KMS-11 (cell line): ENCODE results near the gene SEMG2.

Experiments
- H2AFZ ChIP-seq: fragments of 200-600 bp; sonication (generic); 2 replicates; pipeline ENCODE4 v1.6.1; 2016; ENCODE audit warnings: antibody characterized with exemption, mixed run types, low read depth
- H3K27ac ChIP-seq: fragments of 200-600 bp; sonication (generic); 2 replicates; pipeline ENCODE4 v1.6.1; 2016; ENCODE audit warnings: mild to moderate bottlenecking, mixed run types
- H3K27me3 ChIP-seq: fragments of 200-600 bp; sonication (generic); 2 replicates; pipeline ENCODE4 v1.6.1; 2017; ENCODE audit warnings: mild to moderate bottlenecking, low read depth, mixed run types, moderate library complexity; ENCODE audit not compliant: insufficient read depth
- H3K36me3 ChIP-seq: fragments of 200-600 bp; sonication (generic); 2 replicates; pipeline ENCODE4 v1.6.1; 2017; ENCODE audit warnings: mild to moderate bottlenecking, mixed run types; ENCODE audit not compliant: insufficient read depth
- H3K4me1 ChIP-seq: fragments of 200-600 bp; sonication (generic); 2 replicates; pipeline ENCODE4 v1.6.1; 2016; ENCODE audit warnings: mild to moderate bottlenecking, low read depth, mixed run types; ENCODE audit not compliant: poor library complexity, severe bottlenecking
- H3K4me2 ChIP-seq: fragments of 200-600 bp; sonication (generic); 2 replicates; pipeline ENCODE4 v1.7.0; 2016; ENCODE audit warnings: mild to moderate bottlenecking, mixed run types
- H3K4me3 ChIP-seq: fragments of 200-600 bp; sonication (generic); IDR thresholded peaks from 2 replicates; pipeline ENCODE4 v1.6.1; 2017; ENCODE audit warnings: low read depth, low read length, mixed read lengths; ENCODE audit not compliant: insufficient read depth
- H3K79me2 ChIP-seq: fragments of 200-600 bp; sonication (generic); 2 replicates; pipeline ENCODE4 v1.6.1; 2016; ENCODE audit warnings: low read depth, mixed run types; ENCODE audit not compliant: insufficient read depth
- H3K9ac ChIP-seq: fragments of 200-600 bp; sonication (generic); 2 replicates; pipeline ENCODE4 v1.6.1; 2016; ENCODE audit warnings: mild to moderate bottlenecking, mixed run types
- H4K20me1 ChIP-seq: fragments of 200-600 bp; sonication (generic); 2 replicates; pipeline ENCODE4 v1.6.1; 2016; ENCODE audit warnings: mild to moderate bottlenecking, mixed run types; ENCODE audit not compliant: insufficient read depth
- CTCF ChIP-seq: fragments of 200-600 bp; sonication (generic); conservative IDR thresholded peaks from 2 replicates; pipeline ENCODE4 v1.6.1; 2017; ENCODE audit warnings: low read depth, mild to moderate bottlenecking, antibody characterized with exemption, low read length, moderate library complexity, mixed read lengths

Gene SEMG2

GRCh38 chr20:45254383-45255262, 33.5 kb downstream of the SEMG2 start, which contains the start of gene SLPI:
Gene SLPI, minus strand, starts transcription at chr20:45254564. Its CDS starts 21 bp downstream, at chr20:45254543.
- Histone ChIP-seq H3K4me2 (peak within 1 kb of the TSS; percentile 77), H3K27me3 (no peaks in the 10 kb centered on the region), H3K36me3 (no peaks in the 10 kb centered on the region), H2AFZ (peak within 1 kb of the TSS; percentile 8; the same call in 1 of the 2 replicates), H3K79me2 (no peaks in the 10 kb centered on the region), H3K27ac (peak within 1 kb of the TSS; percentile 41; the same call in 1 of the 2 replicates), H3K4me1 (peaks cover 40% of the 10 kb centered on the region), H3K4me3 (no peak within 1 kb of the TSS), H4K20me1 (no peaks in the 10 kb centered on the region), H3K9ac (peak within 1 kb of the TSS; percentile 2; the same call in 1 of the 2 replicates)
- TF ChIP-seq CTCF, result no peak

GRCh38 chr20:45257161-45257560, 36.0 kb downstream of the SEMG2 start:
- Histone ChIP-seq H4K20me1 (no peaks in the 10 kb centered on the region), H3K4me1 (peaks cover 40% of the 10 kb centered on the region), H3K4me3 (no peak overlapping the region), H3K27ac (no peak overlapping the region), H3K36me3 (no peaks in the 10 kb centered on the region), H2AFZ (no peak overlapping the region), H3K27me3 (no peaks in the 10 kb centered on the region), H3K9ac (no peak overlapping the region), H3K79me2 (no peaks in the 10 kb centered on the region), H3K4me2 (no peak overlapping the region)
- no peak for TF ChIP-seq CTCF

GRCh38 chr20:45257711-45258110, 36.5 kb downstream of the SEMG2 start:
- Histone ChIP-seq H3K4me2 (no peak overlapping the region), H3K27ac (no peak overlapping the region), H3K4me1 (peaks cover 40% of the 10 kb centered on the region), H2AFZ (no peak overlapping the region), H3K9ac (no peak overlapping the region), H3K79me2 (no peaks in the 10 kb centered on the region), H3K27me3 (no peaks in the 10 kb centered on the region), H3K4me3 (no peak overlapping the region), H3K36me3 (no peaks in the 10 kb centered on the region), H4K20me1 (no peaks in the 10 kb centered on the region)
- TF ChIP-seq CTCF, result no peak

- no peak overlapping the region for H3K4me2 ChIP-seq
- no peak overlapping the region for H3K4me3 ChIP-seq
- no peaks in the 10 kb centered on the region for H3K36me3 ChIP-seq
- no peaks in the 10 kb centered on the region for H3K27me3 ChIP-seq
- H3K9ac ChIP-seq, result no peak overlapping the region
- TF ChIP-seq CTCF, result no peak
- no peak overlapping the region for H2AFZ ChIP-seq
- H3K27ac ChIP-seq, result no peak overlapping the region
- peaks cover 38% of the 10 kb centered on the region for H3K4me1 ChIP-seq
- H4K20me1 ChIP-seq, result no peaks in the 10 kb centered on the region
- H3K79me2 ChIP-seq, result no peaks in the 10 kb centered on the region
Measured at GRCh38 chr20:45258259-45258658, 37.1 kb downstream of the SEMG2 start.
